ENCODE results near the gene ACSM5.
"Not testable (repeated sequence)": the region's sequence is repeated elsewhere in the genome, so short reads cannot be mapped to it uniquely, and the experiment has no call there.

ACSM5 gene

GRCh38 chr16:20453633-20454032 lies 44.3 kb downstream of the ACSM5 start:
- not testable (repeated sequence) for DNase-seq (ENCODE audit: low spot score)

DNA sequence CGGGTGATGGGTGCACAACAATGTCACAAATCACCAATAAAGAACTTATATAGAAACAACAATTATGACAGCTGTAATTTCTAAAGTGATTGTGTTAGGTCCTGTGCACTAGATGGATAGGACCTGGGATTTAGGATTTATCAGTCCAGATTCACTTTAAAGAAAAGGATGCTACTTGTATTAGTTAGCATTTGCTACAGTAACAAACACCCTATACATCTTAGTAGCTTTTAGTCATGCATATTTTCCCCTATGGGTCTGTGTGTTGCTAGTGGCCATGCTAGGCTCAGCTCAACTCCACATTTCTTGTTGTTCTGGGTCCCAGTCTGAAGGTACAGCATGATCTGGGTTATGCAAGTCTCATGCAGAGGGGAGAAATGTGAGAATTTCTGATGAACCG lies 49.9 kb downstream of the ACSM5 start:
- DNase-seq (ENCODE audit: low spot score) = not testable (repeated sequence)

DNA sequence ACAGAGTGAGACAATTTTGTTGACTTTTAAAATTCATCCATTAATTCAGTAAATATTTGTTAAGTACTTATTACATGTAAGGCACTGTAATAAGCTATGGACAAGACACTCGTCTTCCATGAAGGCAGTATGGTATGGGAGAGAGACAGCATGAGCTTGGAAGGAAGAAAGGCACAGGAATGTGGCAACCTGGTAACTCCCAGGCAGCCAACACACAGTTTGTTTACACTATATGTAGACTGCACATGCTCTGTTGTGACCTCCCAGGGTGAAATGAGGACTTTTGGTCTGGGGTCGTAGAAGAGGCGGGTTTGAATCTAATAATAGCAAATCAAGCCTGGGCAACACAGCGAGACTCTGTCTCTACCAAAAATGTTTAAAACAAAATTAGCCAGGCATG lies 51.0 kb downstream of the ACSM5 start:
- DNase-seq (ENCODE audit: low spot score) = not testable (repeated sequence)

DNA sequence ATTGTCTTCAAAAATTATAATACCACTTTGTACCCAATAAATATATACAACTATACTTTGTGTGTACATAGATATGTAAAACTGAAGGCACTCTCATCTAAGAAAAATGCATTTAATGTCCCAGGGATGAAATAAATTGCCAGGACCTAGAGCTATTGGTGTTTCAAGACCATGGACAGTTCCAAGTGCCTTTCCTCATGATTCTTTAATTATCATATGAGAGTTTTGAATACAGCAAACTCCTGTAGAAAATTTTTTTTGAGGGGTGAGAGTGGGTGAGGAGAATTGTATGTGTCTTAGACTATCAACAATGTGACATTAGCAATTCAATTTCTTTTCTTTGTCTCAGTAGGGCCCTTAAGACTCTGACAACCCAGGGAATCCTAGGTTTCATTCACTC lies 59.6 kb downstream of the ACSM5 start:
- DNase-seq (ENCODE audit: low spot score) = not testable (repeated sequence)

DNA sequence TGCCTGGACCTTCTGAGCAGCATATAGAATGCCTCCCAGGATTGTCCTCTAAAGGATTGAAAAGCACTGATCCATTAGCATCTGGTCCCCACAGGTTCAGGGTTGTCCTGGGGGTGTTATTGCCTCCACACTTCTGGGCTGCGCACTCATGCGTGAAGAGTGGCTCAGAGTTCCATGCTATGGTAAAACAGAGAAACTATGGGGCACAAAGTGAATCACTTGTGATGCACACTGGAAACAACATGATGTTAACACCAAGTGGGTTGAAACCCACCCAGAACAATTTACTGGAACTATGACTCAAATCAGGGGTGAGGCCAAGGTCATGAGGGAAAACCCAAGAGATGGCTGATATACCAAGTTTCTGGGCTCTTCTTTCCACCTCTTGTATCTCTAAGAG lies 60.6 kb downstream of the ACSM5 start:
- not testable (repeated sequence) for DNase-seq (ENCODE audit: low spot score)

DNA sequence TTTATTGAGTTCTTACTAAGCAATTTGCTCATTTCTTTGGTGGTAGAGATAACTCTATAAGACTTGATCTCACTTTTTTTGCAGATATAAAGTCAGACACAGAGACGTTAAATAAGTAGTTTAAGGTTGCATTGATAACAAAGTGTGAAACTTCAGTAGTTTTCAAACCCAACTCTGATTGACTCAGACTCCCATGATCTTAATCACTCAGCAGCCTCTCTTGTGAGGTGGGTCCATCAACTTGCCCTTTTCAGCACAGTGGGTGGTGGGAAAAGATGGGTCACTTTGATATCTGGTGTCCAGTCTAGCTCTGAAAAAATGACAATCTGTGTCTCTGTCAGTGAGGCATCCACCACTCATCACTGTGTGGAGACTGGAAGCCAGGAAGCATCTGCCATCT lies 61.4 kb downstream of the ACSM5 start:
- not testable (repeated sequence) for DNase-seq (ENCODE audit: low spot score)

GRCh38 chr16:20477188-20477744 lies 67.9 kb downstream of the ACSM5 start:
- not testable (repeated sequence) for DNase-seq (ENCODE audit: low spot score)

- DNase-seq (ENCODE audit: low spot score) = not testable (repeated sequence)
These were observed 74.7 kb downstream of the ACSM5 start for GRCh38 chr16:20483989-20484388.

DNA sequence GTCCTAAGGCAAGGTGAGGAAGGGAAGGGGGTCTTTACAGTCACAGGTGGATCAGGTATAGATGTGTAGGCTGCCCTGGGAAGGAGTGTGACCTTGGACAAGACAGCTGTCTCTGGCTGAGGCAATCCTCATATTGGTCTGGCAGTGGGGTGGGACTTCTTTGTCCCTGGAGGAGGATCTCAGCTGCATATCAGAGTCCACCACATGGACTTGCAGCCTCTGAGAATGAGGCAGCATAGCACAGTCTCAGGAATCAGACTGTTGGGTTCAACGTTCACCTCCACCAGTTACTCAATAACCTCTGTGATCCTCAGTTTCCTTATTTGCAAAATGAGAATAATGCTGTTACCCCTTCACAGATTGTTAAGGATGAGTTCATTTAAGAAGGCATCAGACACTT lies 75.4 kb downstream of the ACSM5 start:
- DNase-seq (ENCODE audit: low spot score) = no peak

DNA sequence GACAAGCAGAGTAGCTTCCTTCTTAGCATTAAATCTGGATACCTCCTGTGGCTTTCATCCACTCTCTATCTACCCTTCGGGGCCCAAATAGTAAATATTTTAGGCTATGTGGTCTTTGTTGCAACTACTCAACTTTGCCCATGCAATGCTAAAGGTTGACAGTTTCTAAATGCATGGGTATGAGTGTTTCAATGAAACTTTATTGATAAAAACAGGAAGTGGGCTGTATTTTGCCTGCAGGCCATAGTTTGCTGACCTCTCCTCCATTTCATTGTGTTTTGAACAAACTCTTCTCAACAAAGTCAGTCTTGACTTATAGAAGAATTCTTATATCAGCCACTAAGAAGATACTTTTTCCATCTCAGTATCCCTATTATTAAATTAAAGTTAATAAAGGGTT lies 76.1 kb downstream of the ACSM5 start:
- no peak for DNase-seq (ENCODE audit: low spot score)
